HL-60 (cell line): ENCODE measurements around the gene PRKCE.

Experiments
- CTCF ChIP-seq: IDR thresholded peaks from one replicate; pipeline ENCODE4 v1.5.1; 2011; ENCODE audit warnings: low read length, control low read depth, inconsistent platforms; ENCODE audit not compliant: insufficient read depth
- POLR2AphosphoS5 ChIP-seq: IDR thresholded peaks from 2 replicates; pipeline ENCODE4 v1.6.1; 2012; ENCODE audit warnings: low read depth
- REST ChIP-seq: IDR thresholded peaks from 2 replicates; pipeline ENCODE4 v1.6.1; 2012; ENCODE audit warnings: low read depth; ENCODE audit not compliant: insufficient replicate concordance
- SPI1 ChIP-seq: IDR thresholded peaks from 2 replicates; pipeline ENCODE4 v1.6.1; 2012; ENCODE audit warnings: low read depth, mild to moderate bottlenecking, borderline replicate concordance

DNA sequence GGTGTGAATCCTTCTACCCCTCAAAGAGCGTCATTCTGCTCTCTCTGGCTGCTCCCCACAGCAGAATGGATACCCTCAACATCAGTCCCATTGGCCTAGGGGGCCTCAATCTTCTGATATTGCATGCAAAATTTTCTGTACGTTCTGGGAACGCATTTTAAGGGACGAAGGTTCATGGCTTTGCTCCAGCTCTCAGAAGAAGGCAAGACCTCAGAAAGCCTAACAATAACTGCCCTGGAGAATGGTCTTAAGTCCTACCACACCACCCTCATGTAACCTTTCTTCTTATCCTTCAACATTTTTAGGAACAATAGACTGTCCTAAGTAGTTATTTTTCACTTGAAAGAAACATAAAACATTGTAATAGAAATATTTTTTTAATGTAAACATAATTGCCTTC is 212.6 kb downstream of the PRKCE start:
- TF ChIP-seq CTCF (no peak), REST (no peak), POLR2AphosphoS5 (no peak), SPI1 (no peak)
